Measurements from ENCODE around the gene CCDC192. TPM values are rescaled to one million over a fixed set of nuclear protein-coding genes. Genes with fewer than 3 reads are reported as not detected.

Gene CCDC192
- total and polyA plus RNA-seq, 2 of the 4 experiments (the other 2 are of a cell fraction) = not detected

DNA sequence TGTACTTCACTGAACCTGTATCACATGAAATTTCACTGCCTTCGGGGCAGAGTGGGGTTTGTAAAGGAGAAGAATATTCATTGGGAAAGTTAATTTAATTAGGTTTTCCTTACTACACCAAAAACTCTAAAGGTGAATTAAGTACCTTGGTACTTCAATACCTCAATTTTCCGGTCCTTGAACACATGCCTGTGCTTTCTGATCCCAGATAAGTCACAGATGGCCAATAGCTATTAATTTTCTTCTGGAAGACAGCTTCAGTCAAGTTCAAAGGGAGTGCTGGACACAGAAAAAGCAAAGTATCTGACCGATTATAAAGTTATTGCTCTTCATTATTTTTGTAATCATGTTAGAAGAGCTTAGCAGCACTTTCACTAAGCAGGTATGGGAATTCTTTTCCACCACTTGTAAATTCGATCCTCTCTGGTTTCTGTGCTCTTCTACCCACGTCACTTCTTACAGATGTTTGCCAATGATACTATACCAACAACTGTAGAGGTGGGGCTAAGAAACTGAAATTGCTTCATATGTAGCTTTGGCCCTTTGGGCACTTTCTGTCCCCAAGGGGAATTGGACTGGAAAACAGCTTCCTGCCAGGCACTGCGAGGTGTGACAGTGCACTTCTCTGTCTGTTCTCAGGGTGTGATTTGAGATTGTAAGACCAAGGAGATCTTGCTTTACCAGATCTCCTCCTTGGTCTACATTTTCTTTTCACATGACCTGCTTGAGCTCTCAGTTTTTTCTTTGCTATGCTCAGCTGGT is 164.0 kb downstream of the CCDC192 start (continued):
- no peak for TF ChIP-seq MAFK (IDR thresholded peaks at IDR 0.05; ENCODE audit: low read depth, low read length)

DNA sequence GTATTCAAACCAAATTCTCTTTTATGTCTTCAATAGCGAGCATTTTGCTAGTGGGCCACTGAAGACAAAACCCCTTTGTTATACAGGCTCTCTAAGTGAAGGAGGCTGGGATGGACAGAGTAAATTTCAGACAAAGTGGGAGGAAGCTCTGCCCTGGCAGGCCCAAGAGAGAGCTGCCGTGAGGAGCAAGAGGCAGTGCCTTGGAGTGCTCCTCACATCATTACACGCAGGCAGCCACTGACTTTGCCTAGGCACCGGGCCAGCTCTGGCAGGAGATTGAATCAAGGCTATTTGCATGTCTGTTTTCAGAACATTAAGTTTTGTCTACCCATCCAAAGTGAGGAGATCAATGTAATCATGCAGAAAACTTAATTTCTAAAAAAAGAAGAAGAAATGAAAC is 167.7 kb downstream of the CCDC192 start:
- H4K5ac ChIP-seq (ENCODE audit: low read depth, low read length) = no peak overlapping the region
- H2BK15ac ChIP-seq (ENCODE audit: low read depth, low read length) = no peak overlapping the region
- no peak overlapping the region for H2AK9ac ChIP-seq (replicated peaks; ENCODE audit: low read depth, low read length, poor library complexity)
- H2BK20ac ChIP-seq (ENCODE audit: low read depth, low read length) = no peak overlapping the region
- H3K14ac ChIP-seq (replicated peaks; ENCODE audit: low read depth, low read length) = no peak overlapping the region
- ChIA-PET CTCF (no interaction called here), POLR2A (ENCODE audit: unreplicated experiment) (no interaction called here)
- peaks cover 3% of the 10 kb centered on the region for H3K9me1 ChIP-seq (ENCODE audit: insufficient read depth, low read length)
- BruUV-seq (replicated peaks) = no TSS peak
- H3K18ac ChIP-seq (ENCODE audit: low read depth, low read length) = no peak overlapping the region
- no peak overlapping the region for H2AK5ac ChIP-seq (ENCODE audit: low read depth, low read length)
- dilution Hi-C loops (cut with HindIII; ENCODE audit: low sequenced_read_pairs, unreplicated experiment) (no loop called here), intact Hi-C loops (cut with micrococcal nuclease) (no loop called here), in situ Hi-C loops (cut with MboI; ENCODE audit: low sequenced_read_pairs) (no loop called here)
- no peak overlapping the region for H3K23ac ChIP-seq (ENCODE audit: low read depth, low read length)
- TF ChIP-seq MXI1 (IDR thresholded peaks at IDR 0.05; ENCODE audit: borderline replicate concordance, low read depth, low read length) = no peak
- no peak for TF ChIP-seq CEBPB (IDR thresholded peaks at IDR 0.05; ENCODE audit: low read depth, low read length)
- no peak for TF ChIP-seq POLR2A (IDR thresholded peaks at IDR 0.05; ENCODE audit: low read depth, low read length)
- TF ChIP-seq MAZ (IDR thresholded peaks at IDR 0.05; ENCODE audit: borderline replicate concordance, low read depth, low read length) = no peak
- no peak for TF ChIP-seq NFE2L2 (IDR thresholded peaks at IDR 0.05; ENCODE audit: low read depth, low read length)
- H2AFZ ChIP-seq (replicated peaks; ENCODE audit: low read length, poor library complexity) = no peak overlapping the region
- ATAC-seq (ENCODE audit: low read depth) = no peak
- H3K79me1 ChIP-seq (ENCODE audit: low read depth in 1 of 2, low read length in 2 of 2) = no peaks in the 10 kb centered on the region
- no peak overlapping the region for H3K4me3 ChIP-seq (ENCODE audit: insufficient read depth, low read depth, low read length)
- H3K4ac ChIP-seq (ENCODE audit: low read depth, low read length) = no peak overlapping the region
- H4K8ac ChIP-seq (ENCODE audit: low read depth in 2 of 2, low read length in 2 of 2) = no peak overlapping the region
- no peak overlapping the region for H3K4me2 ChIP-seq (ENCODE audit: low read depth, low read length)
- H3K36me3 ChIP-seq (ENCODE audit: control insufficient read depth, insufficient read depth, low read length) = no peaks in the 10 kb centered on the region
- no peak for DNase-seq
- no peak overlapping the region for H4K91ac ChIP-seq (ENCODE audit: insufficient read depth, low read depth, low read length)
- no peak overlapping the region for H3K9ac ChIP-seq (ENCODE audit: low read depth, low read length)
- no peak overlapping the region for H3K27ac ChIP-seq (ENCODE audit: insufficient read depth, low read length)
- H3K9me3 ChIP-seq (ENCODE audit: control insufficient read depth, insufficient read depth, low read length) = no peaks in the 10 kb centered on the region
- H2BK5ac ChIP-seq (ENCODE audit: low read depth, low read length, poor library complexity, severe bottlenecking) = no peak overlapping the region
- no CpG with 5 or more reads among the region's 4 CpGs for WGBS, 2 experiments (ENCODE audit: extremely low coverage in 2 of 2, insufficient read length in 1 of 2)
- no peak overlapping the region for H3K56ac ChIP-seq (ENCODE audit: extremely low read depth, insufficient read depth, low read length)
- H3K4me1 ChIP-seq (ENCODE audit: control insufficient read depth, insufficient read depth, low read length) = 0 out of 2 replicates have a peak, but pooled peaks cover 2% of the 10 kb centered on the region
- no peaks in the 10 kb centered on the region for H3K27me3 ChIP-seq (ENCODE audit: control insufficient read depth, insufficient read depth, low read length)
- H4K20me1 ChIP-seq (ENCODE audit: insufficient read depth, low read length) = no peaks in the 10 kb centered on the region
- no peak overlapping the region for H2BK120ac ChIP-seq (ENCODE audit: low read depth, low read length)

All from IMR-90 (cell line).